Right lobe of liver (tissue), 4 donors: ENCODE data around the gene KCNJ16.

ENCODE experiments used
- POLR2A ChIP-seq: fragments of 450-650 bp; IDR thresholded peaks from one replicate; pipeline ENCODE4 v1.6.1; 2017; ENCODE audit warnings: antibody characterized with exemption, mild to moderate bottlenecking
- TF ChIP-seq, protein P1 (sequence below), 4 donors: fragments of 200-600 bp in 3 of 4; fragments of 450-650 bp in 1 of 4; IDR thresholded peaks; one replicate each; pipeline versions ENCODE4 v1.5.1 to v1.8.0; 2016 to 2022; ENCODE audit warnings: antibody characterized with exemption in 4 of 4, mild to moderate bottlenecking in 2 of 4
- donor health status: DM: no; HTN: no; CAD: no.
- donor health status: DM: no; HTN: no; CAD: no.
- donor health status: DM: no; HTN: yes; CAD: no.

DNA sequence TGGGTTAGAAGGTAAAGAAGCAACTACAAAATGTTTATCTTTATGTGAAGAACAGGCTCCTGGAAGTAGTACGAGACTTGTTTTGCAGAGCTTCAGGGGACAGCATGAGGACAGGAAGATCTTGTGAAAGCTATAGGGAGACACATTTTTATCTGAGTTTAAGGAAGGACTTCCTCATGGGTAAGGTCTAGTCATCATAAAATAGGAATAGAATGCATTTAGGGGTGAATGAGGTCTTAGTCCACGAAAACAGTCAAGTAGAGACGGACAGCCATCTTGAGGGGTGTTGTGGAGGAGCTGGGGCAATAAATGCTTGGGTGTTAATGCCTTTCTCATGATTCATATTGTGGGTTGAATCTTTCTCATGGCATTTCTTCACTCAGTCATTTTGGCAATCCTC is 24.3 kb downstream of the KCNJ16 start:
- TF ChIP-seq, protein P1, sequence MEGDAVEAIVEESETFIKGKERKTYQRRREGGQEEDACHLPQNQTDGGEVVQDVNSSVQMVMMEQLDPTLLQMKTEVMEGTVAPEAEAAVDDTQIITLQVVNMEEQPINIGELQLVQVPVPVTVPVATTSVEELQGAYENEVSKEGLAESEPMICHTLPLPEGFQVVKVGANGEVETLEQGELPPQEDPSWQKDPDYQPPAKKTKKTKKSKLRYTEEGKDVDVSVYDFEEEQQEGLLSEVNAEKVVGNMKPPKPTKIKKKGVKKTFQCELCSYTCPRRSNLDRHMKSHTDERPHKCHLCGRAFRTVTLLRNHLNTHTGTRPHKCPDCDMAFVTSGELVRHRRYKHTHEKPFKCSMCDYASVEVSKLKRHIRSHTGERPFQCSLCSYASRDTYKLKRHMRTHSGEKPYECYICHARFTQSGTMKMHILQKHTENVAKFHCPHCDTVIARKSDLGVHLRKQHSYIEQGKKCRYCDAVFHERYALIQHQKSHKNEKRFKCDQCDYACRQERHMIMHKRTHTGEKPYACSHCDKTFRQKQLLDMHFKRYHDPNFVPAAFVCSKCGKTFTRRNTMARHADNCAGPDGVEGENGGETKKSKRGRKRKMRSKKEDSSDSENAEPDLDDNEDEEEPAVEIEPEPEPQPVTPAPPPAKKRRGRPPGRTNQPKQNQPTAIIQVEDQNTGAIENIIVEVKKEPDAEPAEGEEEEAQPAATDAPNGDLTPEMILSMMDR (IDR thresholded peaks at IDR 0.05), result no peak
- no peak for TF ChIP-seq POLR2A
